K562 (cell line): Measurements from ENCODE around the gene CLIC5. TPM values are rescaled to one million over a fixed set of nuclear protein-coding genes. Genes with fewer than 3 reads are reported as not detected.

Experiments used
- CHD4 ChIP-seq: fragments of 200-600 bp; sonication (generic); IDR thresholded peaks from 3 replicates; pipeline ENCODE4 v1.6.1; 2012; ENCODE audit warnings: low read depth, mild to moderate bottlenecking, mixed read lengths, low read length, inconsistent platforms; ENCODE audit not compliant: insufficient read depth, insufficient replicate concordance, poor library complexity, severe bottlenecking
- PTTG1 ChIP-seq: fragments of 450-650 bp; IDR thresholded peaks from 2 replicates; pipeline ENCODE4 v1.6.1; 2016; ENCODE audit warnings: low read depth, mild to moderate bottlenecking, missing genetic modification characterization, missing compliant biosample characterization
- TEAD4 ChIP-seq, 2 experiments: sonication (generic) in 1 of 2; formaldehyde crosslinking in 1 of 2; IDR thresholded peaks; 2 replicates each; pipeline versions ENCODE4 v1.6.1 to v1.8.0; 2012 to 2022; ENCODE audit warnings: borderline replicate concordance in 1 of 2, inconsistent platforms in 1 of 2, low read length in 1 of 2, mild to moderate bottlenecking in 1 of 2, missing genetic modification reagents in 1 of 2
- TRIM28 ChIP-seq: fragments of 450-650 bp; IDR thresholded peaks from 2 replicates; pipeline ENCODE4 v1.6.1; 2017
- ZBTB40 ChIP-seq, 2 experiments: fragments of 450-650 bp in 1 of 2; sonication (generic) in 1 of 2; formaldehyde crosslinking in 1 of 2; IDR thresholded peaks; 2 replicates each; pipeline versions ENCODE4 v1.7.1 to v1.9.0; 2016 to 2022; ENCODE audit warnings: inconsistent platforms in 1 of 2, mild to moderate bottlenecking in 1 of 2, missing genetic modification reagents in 1 of 2
- polyA plus RNA-seq, 8 experiments: library from polyadenylated mRNA; depleted of rRNA in 4 of 8; stranded (reverse) in 5 of 8; unstranded in 3 of 8; fragments of >200 nt; fragmentation: Nextera tagmentation in 2 of 8; fragmentation: Illumina TruSeq in 1 of 8; extraction: Ambion mirVana in 2 of 8; extraction: Trizol in 1 of 8; gene quantifications; 2 replicates each; pipeline versions ENCODE4 v1.2.1 to v1.2.3, GENCODE V29; 2011 to 2014; ENCODE audit warnings: inconsistent platforms in 1 of 8, missing spikeins in 1 of 8
- total RNA-seq, 7 experiments: library from RNA; depleted of rRNA in 6 of 7; stranded (reverse); fragments of >200 nt in 6 of 7; fragmentation: Illumina TruSeq in 2 of 7; extraction: Trizol in 2 of 7; gene quantifications; 2 replicates each; pipeline versions ENCODE4 v1.2.1 to v1.2.3, GENCODE V29; 2011 to 2021; ENCODE audit warnings: low replicate concordance in 1 of 7

The CLIC5 gene
- total and polyA plus RNA-seq, 9 of the 15 experiments (the other 6 are each of a cell fraction or from before 2014, with no cell fraction given), result 0.31 TPM; not detected in 8

DNA sequence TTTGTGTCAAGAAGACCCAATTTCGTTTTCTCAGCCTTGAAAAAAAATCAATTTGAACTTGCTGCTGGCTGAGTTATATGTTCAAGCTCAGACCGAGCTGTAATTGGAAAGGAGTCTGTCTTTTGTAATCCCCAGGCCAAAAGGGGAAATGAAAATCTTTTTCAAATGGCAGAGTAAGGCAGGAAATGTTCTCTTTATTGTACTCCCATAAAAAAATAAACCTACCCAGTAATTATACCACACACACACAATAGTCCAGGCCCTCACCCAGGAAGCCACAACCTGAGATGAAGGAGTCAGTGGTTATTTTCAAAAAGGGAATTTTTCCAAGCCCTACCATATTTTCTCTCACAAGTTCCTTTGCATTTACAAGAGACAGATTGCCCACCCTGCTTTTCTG is 45.3 kb downstream of the CLIC5 start (continued):
- TF ChIP-seq ZBTB40 (IDR thresholded peaks at IDR 0.05) (no peak), ZBTB40 (CRISPR knock-in tag; IDR thresholded peaks at IDR 0.05) (no peak), PTTG1 (tag) (no peak), TRIM28 (no peak), CHD4 (no peak), TEAD4 (IDR thresholded peaks at IDR 0.05; ENCODE audit: low read length) (no peak), TEAD4 (CRISPR knock-in tag; IDR thresholded peaks at IDR 0.05; ENCODE audit: borderline replicate concordance) (no peak)
- TF ChIP-seq, all 486 proteins: peak for 0
